ENCODE data around the gene RELB. TPM values are rescaled to one million over a fixed set of nuclear protein-coding genes. Genes with fewer than 3 reads are reported as not detected.

RELB gene
- total and polyA plus RNA-seq, 10 of the 15 experiments (the other 5 are each of a cell fraction or from before 2014, with no cell fraction given), result 0.66 to 43.8 (median 12.8) TPM

DNA sequence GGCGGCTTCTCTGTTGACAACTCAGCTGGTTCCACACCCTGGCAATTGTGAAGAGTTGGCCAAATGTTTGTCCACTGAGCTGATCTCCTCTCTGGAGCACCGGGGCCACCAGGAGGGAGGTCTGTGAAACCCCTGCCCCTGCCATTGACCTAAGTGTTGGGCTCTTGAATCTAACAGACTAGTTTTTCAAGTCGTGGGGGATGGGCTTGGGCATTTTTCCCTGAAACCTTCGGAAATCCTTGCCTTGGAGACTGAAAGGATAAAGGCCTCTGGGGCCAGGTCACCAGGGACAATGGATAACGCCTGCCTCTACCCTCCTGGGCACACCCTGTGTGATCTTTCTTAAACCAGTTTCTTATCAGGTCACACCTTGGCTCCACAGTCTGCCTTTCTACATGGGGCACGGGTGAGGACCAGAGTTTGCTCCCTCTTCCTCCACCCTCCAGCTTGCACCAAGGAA lies 78.7 kb downstream of the RELB start (continued):
- TF ChIP-seq MTA2 (IDR thresholded peaks at IDR 0.05; ENCODE audit: low read depth) (0 out of 2 replicates have a peak, but pooled peaks have one; percentile 9), CHD1 (IDR thresholded peaks at IDR 0.05; ENCODE audit: low read depth, low read length) (no peak)

DNA sequence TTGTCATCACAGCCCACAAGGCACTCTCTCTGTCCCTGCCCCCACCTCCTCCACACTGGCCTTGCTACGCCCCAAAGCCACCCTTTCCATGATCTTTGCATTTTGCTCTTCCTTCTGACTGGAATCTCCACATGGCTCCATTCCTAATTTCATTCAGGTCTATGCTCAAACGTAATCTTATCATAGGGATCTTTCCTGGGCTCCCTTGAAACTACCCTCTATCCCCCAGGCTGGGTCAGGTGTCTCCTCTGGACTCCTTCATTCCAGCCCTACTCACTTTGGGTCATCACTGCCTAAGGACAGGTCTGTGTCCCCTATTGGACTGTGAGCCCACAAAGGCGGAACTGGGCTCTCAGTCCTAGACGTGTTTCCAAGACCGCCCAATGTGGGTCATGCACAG lies 80.9 kb downstream of the RELB start:
- Histone ChIP-seq H3K9ac (ENCODE audit: control insufficient read depth, insufficient read depth, low read length) (no peak overlapping the region), H2AFZ (ENCODE audit: control insufficient read depth, low read depth, low read length) (no peak overlapping the region), H4K20me1 (ENCODE audit: control insufficient read depth, insufficient read depth) (no peaks in the 10 kb centered on the region), H3K4me2 (ENCODE audit: control insufficient read depth, insufficient read depth) (peak overlapping the region; percentile 98; the same call in 1 of the 2 replicates), H3K27ac (ENCODE audit: control insufficient read depth, insufficient read depth) (no peak overlapping the region), H3K9me3 (replicated peaks; ENCODE audit: control insufficient read depth, insufficient read depth, low read length) (no peaks in the 10 kb centered on the region), H3K4me3 (no peak overlapping the region), H3K36me3 (ENCODE audit: control insufficient read depth in 2 of 2, insufficient read depth in 2 of 2, low read length in 1 of 2) (peaks cover 2 to 10% of the 10 kb centered on the region in 2 experiments), H3K4me1 (ENCODE audit: control insufficient read depth, insufficient read depth, low read length) (peaks cover 14% of the 10 kb centered on the region), H3K27me3 (replicated peaks in 1 of 2; ENCODE audit: control insufficient read depth in 2 of 2, insufficient read depth in 2 of 2, low read length in 1 of 2) (no peaks in the 10 kb centered on the region), H3K79me2 (ENCODE audit: control insufficient read depth, insufficient read depth, low read length) (peaks cover 52% of the 10 kb centered on the region)
- RAD21 ChIA-PET (ENCODE audit: unreplicated experiment), result no interaction called here
- intact Hi-C loops (cut with micrococcal nuclease; ENCODE audit: unreplicated experiment) (no loop called here), in situ Hi-C loops (cut with MboI) (no loop called here)
- no peak for FAIRE-seq
- BruUV-seq (replicated peaks), result TSS peak; percentile 13
- no peak for ATAC-seq
- POLR2A ChIA-PET, result interaction anchor here (0.6 kb wide), 1 partner anchor 48 kb away, joined by 3 read pairs; no protein-coding TSS in a partner anchor
- no peak for DNase-seq (ENCODE audit: low read depth, low spot score)
- CTCF ChIA-PET, result no interaction called here
- SMC1A ChIA-PET (ENCODE audit: uncharacterized antibody, unreplicated experiment), result no interaction called here
- TF ChIP-seq EGR1 (IDR thresholded peaks at IDR 0.05; ENCODE audit: borderline replicate concordance in 1 of 2, low read depth in 2 of 2, low read length in 2 of 2), result no peak
- TF ChIP-seq IKZF1 (conservative IDR thresholded peaks at IDR 0.05), result no peak
- no peak for TF ChIP-seq SIN3A (IDR thresholded peaks at IDR 0.05; ENCODE audit: low read depth, low read length)
- no peak for TF ChIP-seq STAT1 (conservative IDR thresholded peaks at IDR 0.05)
- no peak for TF ChIP-seq MAX (IDR thresholded peaks at IDR 0.05; ENCODE audit: low read depth, low read length)
- no peak for TF ChIP-seq ATF7 (IDR thresholded peaks at IDR 0.05; ENCODE audit: low read depth)
- TF ChIP-seq DPF2 (IDR thresholded peaks at IDR 0.05), result no peak
- TF ChIP-seq MEF2A (IDR thresholded peaks at IDR 0.05; ENCODE audit: insufficient read depth, low read depth, low read length), result no peak
- no peak for TF ChIP-seq TARDBP (IDR thresholded peaks at IDR 0.05; ENCODE audit: borderline replicate concordance)
- 99% methylated on average over 5 of the region's 5 CpGs for WGBS (ENCODE audit: insufficient coverage, insufficient replicate concordance, low lambda C conversion rate, missing lambda C conversion rate)
